ENCODE data around the gene TSPAN9.

GRCh38 chr12:3305464-3305863, 228.3 kb downstream of the TSPAN9 start:
- TF ChIP-seq CTCF (conservative IDR thresholded peaks at IDR 0.05; ENCODE audit: low read depth, low read length) (no peak), SMC3 (IDR thresholded peaks at IDR 0.05; ENCODE audit: low read depth, low read length) (no peak), RAD21 (IDR thresholded peaks at IDR 0.05; ENCODE audit: low read length) (no peak)
